ENCODE data around the gene LDLRAD3.

GRCh38 chr11:35932681-35933319 lies 11.1 kb upstream of the LDLRAD3 start:
- TF ChIP-seq CTCF (optimal IDR thresholded peaks at IDR 0.05 in 1 of 3, IDR thresholded peaks at IDR 0.05 in 1 of 3, conservative IDR thresholded peaks at IDR 0.05 in 1 of 3; ENCODE audit: extremely low read depth in 1 of 3, insufficient read depth in 2 of 3, low read length in 3 of 3) (no peak), EZH2 (IDR thresholded peaks at IDR 0.05; ENCODE audit: low read length) (no peak)

Data from keratinocyte (primary cell).